CD4-positive, alpha-beta T cell treated with Interleukin-10 for 1 hour (primary cell): ENCODE results near the gene ARHGAP6.
"Not testable (repeated sequence)": the region's sequence is repeated elsewhere in the genome, so short reads cannot be mapped to it uniquely, and the experiment has no call there.

Experiments
- DNase-seq: peaks from one replicate; pipeline ENCODE4 v3.0.0-alpha.2; 2020

ARHGAP6 gene

GRCh38 chrX:11381464-11381863 is 284.3 kb downstream of the ARHGAP6 start:
- DNase-seq, result peak; percentile 1

GRCh38 chrX:11380187-11380844 is 285.4 kb downstream of the ARHGAP6 start:
- DNase-seq, result no peak

- no peak for DNase-seq
Observed at GRCh38 chrX:11376163-11376562, 289.6 kb downstream of the ARHGAP6 start.

GRCh38 chrX:11375614-11376119 is 290.1 kb downstream of the ARHGAP6 start:
- DNase-seq, result no peak

GRCh38 chrX:11374570-11374969 is 291.1 kb downstream of the ARHGAP6 start:
- DNase-seq, result no peak

GRCh38 chrX:11371106-11371505 is 294.6 kb downstream of the ARHGAP6 start:
- DNase-seq, result no peak

GRCh38 chrX:11367609-11368430 is 297.9 kb downstream of the ARHGAP6 start:
- DNase-seq, result no peak

- DNase-seq, result no peak
Observed at GRCh38 chrX:11366998-11367595, 298.6 kb downstream of the ARHGAP6 start.

- DNase-seq, result no peak
Observed at GRCh38 chrX:11365426-11365825, 300.3 kb downstream of the ARHGAP6 start.

- no peak for DNase-seq
Observed at GRCh38 chrX:11364835-11365234, 300.9 kb downstream of the ARHGAP6 start.

- not testable (repeated sequence) for DNase-seq
Observed at GRCh38 chrX:11363825-11364224, 301.9 kb downstream of the ARHGAP6 start.

GRCh38 chrX:11363069-11363594 is 302.6 kb downstream of the ARHGAP6 start:
- DNase-seq, result no peak

GRCh38 chrX:11361666-11362065 is 304.1 kb downstream of the ARHGAP6 start:
- not testable (repeated sequence) for DNase-seq

GRCh38 chrX:11355944-11356343 is 309.8 kb downstream of the ARHGAP6 start:
- not testable (repeated sequence) for DNase-seq

- no peak for DNase-seq
Observed at GRCh38 chrX:11355259-11355909, 310.3 kb downstream of the ARHGAP6 start.

GRCh38 chrX:11352296-11352741 is 313.4 kb downstream of the ARHGAP6 start:
- DNase-seq, result no peak

GRCh38 chrX:11351375-11352295 is 314.1 kb downstream of the ARHGAP6 start:
- no peak for DNase-seq

GRCh38 chrX:11349661-11350337 is 315.9 kb downstream of the ARHGAP6 start:
- no peak for DNase-seq

- DNase-seq, result no peak
Observed at GRCh38 chrX:11349020-11349419, 316.7 kb downstream of the ARHGAP6 start.

- no peak for DNase-seq
Observed at GRCh38 chrX:11347300-11347699, 318.4 kb downstream of the ARHGAP6 start.

GRCh38 chrX:11346121-11346682 is 319.5 kb downstream of the ARHGAP6 start:
- DNase-seq, result no peak
